Measurements from ENCODE around the gene SLAMF7.
"Not testable (repeated sequence)": the region's sequence is repeated elsewhere in the genome, so short reads cannot be mapped to it uniquely, and the experiment has no call there.

SLAMF7 gene, protein sequence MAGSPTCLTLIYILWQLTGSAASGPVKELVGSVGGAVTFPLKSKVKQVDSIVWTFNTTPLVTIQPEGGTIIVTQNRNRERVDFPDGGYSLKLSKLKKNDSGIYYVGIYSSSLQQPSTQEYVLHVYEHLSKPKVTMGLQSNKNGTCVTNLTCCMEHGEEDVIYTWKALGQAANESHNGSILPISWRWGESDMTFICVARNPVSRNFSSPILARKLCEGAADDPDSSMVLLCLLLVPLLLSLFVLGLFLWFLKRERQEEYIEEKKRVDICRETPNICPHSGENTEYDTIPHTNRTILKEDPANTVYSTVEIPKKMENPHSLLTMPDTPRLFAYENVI

GRCh38 chr1:160739098-160739511 lies at the start of gene SLAMF7:
Gene SLAMF7 (plus strand): TSS chr1:160739247. CDS start chr1:160739302, 55 bp downstream.
- Histone ChIP-seq H3K9me3 (no peaks in the 10 kb centered on the region), H3K27me3 (ENCODE audit: low read depth) (no peaks in the 10 kb centered on the region), H3K4me1 (no peaks in the 10 kb centered on the region), H3K4me3 (no peak within 1 kb of the TSS), H3K36me3 (replicated peaks) (no peaks in the 10 kb centered on the region)
- DNase-seq (ENCODE audit: low spot score in 2 of 2), result no peak
- in situ Hi-C loops (cut with MboI; ENCODE audit: low sequenced_read_pairs), result no loop called here

DNA sequence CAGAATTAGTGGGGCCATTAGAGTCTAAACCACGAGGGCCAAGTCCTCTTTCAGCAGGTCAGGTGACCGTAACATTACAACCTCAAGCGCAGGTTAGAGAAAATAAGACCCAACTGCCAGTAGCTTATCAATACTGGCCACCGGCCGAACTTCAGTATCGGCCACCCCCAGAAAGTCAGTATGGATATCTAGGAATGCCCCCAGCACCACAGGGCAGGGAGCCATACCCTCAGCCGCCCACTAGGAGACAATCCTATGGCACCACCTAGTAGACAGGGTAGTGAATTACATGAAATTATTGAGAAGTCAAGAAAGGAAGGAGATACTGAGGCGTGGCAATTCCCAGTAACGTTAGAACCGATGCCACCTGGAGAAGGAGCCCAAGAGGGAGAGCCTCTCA lies 46.7 kb upstream of the SLAMF7 start:
- H3K4me3 ChIP-seq; H3K4me1 ChIP-seq; H3K36me3 ChIP-seq (replicated peaks); in situ Hi-C loops (cut with MboI; ENCODE audit: low sequenced_read_pairs); H3K27me3 ChIP-seq (ENCODE audit: low read depth); H3K9me3 ChIP-seq: not testable (repeated sequence)
- DNase-seq (ENCODE audit: low spot score in 2 of 2), result peak in 1 of 2 experiments; percentile 13

DNA sequence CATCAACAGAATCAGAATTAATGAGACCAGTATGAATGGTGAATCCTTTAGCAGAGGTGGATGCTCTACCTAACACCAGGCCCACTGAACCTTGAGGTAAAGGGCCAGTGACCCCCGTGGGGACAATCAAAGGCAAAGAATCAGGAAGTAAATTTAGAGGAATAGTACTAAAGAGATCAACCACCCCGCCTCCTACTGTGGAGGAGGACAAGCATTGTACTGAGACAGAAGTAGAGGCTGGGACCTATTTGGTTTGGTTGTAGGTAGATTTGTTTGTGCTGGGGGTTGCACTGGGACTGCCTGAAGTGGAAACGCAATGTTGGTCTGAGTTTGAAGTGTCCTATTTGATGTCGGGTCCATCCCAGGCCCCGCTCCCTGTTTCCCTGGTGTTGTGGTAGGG lies 36.9 kb upstream of the SLAMF7 start:
- H3K4me1 ChIP-seq, result no peaks in the 10 kb centered on the region

GRCh38 chr1:160704250-160704649 lies 34.8 kb upstream of the SLAMF7 start:
- DNase-seq (ENCODE audit: low spot score in 2 of 2), result no peak
- Histone ChIP-seq H3K4me3 (no peak overlapping the region), H3K36me3 (replicated peaks) (no peaks in the 10 kb centered on the region), H3K27me3 (ENCODE audit: low read depth) (peaks cover 3% of the 10 kb centered on the region; the same call in 1 of the 2 replicates), H3K9me3 (no peaks in the 10 kb centered on the region), H3K4me1 (no peaks in the 10 kb centered on the region)
- in situ Hi-C loops (cut with MboI; ENCODE audit: low sequenced_read_pairs), result no loop called here

More for the DNA sequence above, 36.9 kb upstream of the SLAMF7 start:
- in situ Hi-C loops (cut with MboI; ENCODE audit: low sequenced_read_pairs), result no loop called here
- Histone ChIP-seq H3K9me3 (no peaks in the 10 kb centered on the region), H3K36me3 (replicated peaks) (no peaks in the 10 kb centered on the region), H3K4me3 (no peak overlapping the region), H3K27me3 (ENCODE audit: low read depth) (peaks cover 3% of the 10 kb centered on the region; the same call in 1 of the 2 replicates)
- no peak for DNase-seq (ENCODE audit: low spot score in 2 of 2)

DNA sequence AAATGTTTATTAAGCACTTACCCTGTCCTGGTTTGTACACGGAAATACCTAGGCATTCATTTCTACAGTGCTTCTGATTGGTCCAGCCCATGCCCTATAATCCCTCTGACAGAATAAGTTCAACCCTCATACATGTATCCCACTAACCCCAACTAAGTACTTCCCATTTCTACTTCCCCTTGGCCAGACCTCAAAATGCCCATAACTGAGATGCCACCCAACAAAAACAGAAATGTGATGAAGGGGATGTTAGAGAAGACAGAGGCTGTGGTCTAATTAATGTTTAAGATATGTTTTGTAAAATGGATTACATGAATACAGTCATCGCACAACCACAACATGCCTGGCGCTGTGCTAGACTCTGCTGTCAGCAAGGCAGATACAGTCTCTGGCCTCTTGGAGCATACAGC lies 33.8 kb upstream of the SLAMF7 start:
- H3K4me1 ChIP-seq; H3K4me3 ChIP-seq; H3K27me3 ChIP-seq (ENCODE audit: low read depth); H3K9me3 ChIP-seq; DNase-seq (ENCODE audit: low spot score in 2 of 2); in situ Hi-C loops (cut with MboI; ENCODE audit: low sequenced_read_pairs); H3K36me3 ChIP-seq (replicated peaks): not testable (repeated sequence)

DNA sequence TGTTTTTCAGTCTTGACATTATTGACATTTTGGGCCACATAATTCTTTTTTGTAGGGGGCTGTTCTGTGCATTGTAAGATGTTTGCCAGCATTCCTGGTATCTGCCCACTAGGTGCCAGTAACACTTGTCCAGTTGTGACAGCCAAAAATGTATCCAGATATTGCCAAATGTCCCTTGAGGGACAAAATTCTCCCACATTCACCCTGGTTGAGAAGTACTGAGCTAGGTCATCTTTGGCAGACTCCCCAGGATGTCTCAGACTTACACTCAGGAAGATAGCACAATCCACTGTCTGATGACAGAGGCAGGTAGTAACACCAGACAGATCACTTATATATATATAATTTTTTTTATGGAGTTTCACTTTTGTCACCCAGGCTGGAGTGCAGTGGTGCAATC lies 33.3 kb upstream of the SLAMF7 start:
- H3K27me3 ChIP-seq (ENCODE audit: low read depth), result peaks cover 3% of the 10 kb centered on the region; the same call in 1 of the 2 replicates
- no peaks in the 10 kb centered on the region for H3K4me1 ChIP-seq

DNA sequence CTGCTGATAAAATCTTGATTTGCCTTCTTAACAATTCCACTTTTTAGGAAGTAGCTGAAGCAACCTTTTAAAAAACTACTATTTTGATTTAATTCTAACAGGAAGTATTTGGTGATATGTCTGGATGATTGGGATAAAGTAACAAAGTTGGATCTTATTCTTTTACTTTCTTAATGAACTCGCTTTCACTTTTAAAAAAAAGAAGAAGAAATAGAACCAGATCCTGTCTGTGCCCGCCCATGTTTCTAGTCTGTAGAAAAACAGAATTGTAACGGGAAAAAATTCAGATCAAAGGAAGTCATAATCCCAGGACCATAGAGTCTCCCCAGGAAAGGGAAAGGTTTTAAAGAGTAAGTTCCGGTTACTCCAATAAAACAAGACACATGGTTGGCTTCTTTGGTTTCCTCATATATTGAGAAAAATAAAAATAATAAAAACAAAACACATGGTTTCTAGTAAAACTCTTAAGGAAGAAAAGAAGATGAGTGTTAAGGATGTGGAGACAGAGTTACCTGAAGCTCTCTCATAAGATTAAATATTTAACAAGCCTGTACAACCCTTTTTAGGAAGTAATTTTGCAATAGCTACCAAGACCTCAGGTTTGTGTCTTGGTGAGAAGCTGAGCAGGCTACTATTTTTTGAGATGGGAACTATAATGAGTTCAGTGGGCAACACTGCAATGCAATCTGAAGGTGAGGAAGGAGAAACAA lies 32.4 kb upstream of the SLAMF7 start:
- H3K4me1 ChIP-seq, result no peaks in the 10 kb centered on the region
- in situ Hi-C loops (cut with MboI; ENCODE audit: low sequenced_read_pairs), result no loop called here
- peaks cover 3% of the 10 kb centered on the region; the same call in 1 of the 2 replicates for H3K27me3 ChIP-seq (ENCODE audit: low read depth)
- H3K4me3 ChIP-seq, result no peak overlapping the region
- no peaks in the 10 kb centered on the region for H3K36me3 ChIP-seq (replicated peaks)
- DNase-seq (ENCODE audit: low spot score in 2 of 2), result no peak
- H3K9me3 ChIP-seq, result no peaks in the 10 kb centered on the region

More for the DNA sequence above, 33.3 kb upstream of the SLAMF7 start:
- DNase-seq (ENCODE audit: low spot score in 2 of 2), result no peak
- Histone ChIP-seq H3K36me3 (replicated peaks) (no peaks in the 10 kb centered on the region), H3K9me3 (no peaks in the 10 kb centered on the region), H3K4me3 (no peak overlapping the region)
- in situ Hi-C loops (cut with MboI; ENCODE audit: low sequenced_read_pairs), result no loop called here

DNA sequence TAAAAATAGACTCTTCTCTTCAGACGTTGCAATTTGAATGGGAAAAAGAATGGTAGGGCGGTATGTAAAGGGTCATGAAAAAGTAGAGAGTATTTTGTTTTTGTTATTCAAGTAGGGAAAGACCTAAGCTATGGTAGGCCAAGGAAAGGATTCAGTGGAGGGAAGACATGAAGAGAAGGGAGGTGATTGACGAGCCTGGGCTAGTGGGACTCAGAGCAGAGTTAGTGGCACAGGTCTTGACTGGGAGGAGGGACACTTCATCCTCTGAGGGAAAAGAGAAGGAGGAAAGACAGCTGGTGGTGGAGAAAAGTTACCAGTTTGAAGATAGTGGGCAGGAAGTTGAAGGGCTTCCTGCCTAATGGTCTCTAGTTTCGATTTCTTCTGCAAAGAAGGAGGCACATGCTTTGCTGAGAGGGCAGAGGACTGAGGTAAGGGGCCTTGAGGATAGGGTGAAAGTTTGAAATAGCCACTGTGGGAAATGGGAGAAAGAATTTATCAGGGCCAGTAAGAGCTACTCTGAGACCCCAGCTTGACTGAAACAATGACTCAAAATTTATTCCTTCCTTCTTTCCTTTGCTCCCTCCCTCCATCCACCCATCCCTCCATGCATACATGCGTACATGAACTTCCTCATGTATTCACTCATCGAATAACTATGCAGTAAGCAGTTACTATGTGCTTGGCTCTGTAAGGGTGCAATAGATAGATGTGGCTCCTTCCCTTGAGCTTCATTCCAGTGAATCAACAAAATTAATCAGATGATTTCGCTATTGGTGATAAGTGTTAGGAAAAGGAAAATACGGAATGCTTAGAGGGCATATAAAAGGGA lies 31.6 kb upstream of the SLAMF7 start:
- Histone ChIP-seq H3K4me1 (no peaks in the 10 kb centered on the region), H3K36me3 (replicated peaks) (no peaks in the 10 kb centered on the region), H3K4me3 (no peak overlapping the region), H3K9me3 (no peaks in the 10 kb centered on the region), H3K27me3 (ENCODE audit: low read depth) (peaks cover 3% of the 10 kb centered on the region; the same call in 1 of the 2 replicates)
- in situ Hi-C loops (cut with MboI; ENCODE audit: low sequenced_read_pairs), result no loop called here
- DNase-seq (ENCODE audit: low spot score in 2 of 2), result no peak

GRCh38 chr1:160708118-160708517 lies 30.9 kb upstream of the SLAMF7 start:
- H3K4me1 ChIP-seq, result no peaks in the 10 kb centered on the region
- no peak overlapping the region for H3K4me3 ChIP-seq
- H3K36me3 ChIP-seq (replicated peaks), result no peaks in the 10 kb centered on the region
- no peak for DNase-seq (ENCODE audit: low spot score in 2 of 2)
- H3K9me3 ChIP-seq, result no peaks in the 10 kb centered on the region
- H3K27me3 ChIP-seq (ENCODE audit: low read depth), result peaks cover 3% of the 10 kb centered on the region; the same call in 1 of the 2 replicates
- in situ Hi-C loops (cut with MboI; ENCODE audit: low sequenced_read_pairs), result no loop called here

DNA sequence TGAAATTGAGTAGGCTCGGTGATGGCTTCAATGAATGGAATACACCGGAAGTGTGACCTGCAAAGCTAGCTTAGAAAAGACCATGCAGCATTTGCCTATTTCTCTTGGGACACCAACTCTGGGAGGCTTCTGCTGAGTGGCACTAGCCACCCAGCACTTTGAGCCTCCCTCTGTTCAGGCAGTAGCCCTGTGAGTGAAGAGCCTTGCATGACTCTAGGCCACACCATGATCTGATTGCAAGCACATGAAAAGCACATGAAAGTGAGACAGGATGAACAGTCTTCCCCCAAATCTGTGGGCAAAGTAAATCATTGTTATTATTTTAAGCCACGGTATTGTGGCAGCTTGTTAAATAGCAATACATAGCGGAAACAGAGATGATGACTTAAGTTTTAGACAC lies 30.2 kb upstream of the SLAMF7 start:
- Histone ChIP-seq H3K27me3 (ENCODE audit: low read depth) (peaks cover 3% of the 10 kb centered on the region; the same call in 1 of the 2 replicates), H3K36me3 (replicated peaks) (no peaks in the 10 kb centered on the region), H3K4me1 (no peaks in the 10 kb centered on the region), H3K9me3 (no peaks in the 10 kb centered on the region), H3K4me3 (no peak overlapping the region)
- DNase-seq (ENCODE audit: low spot score in 2 of 2), result no peak
- in situ Hi-C loops (cut with MboI; ENCODE audit: low sequenced_read_pairs), result no loop called here

DNA sequence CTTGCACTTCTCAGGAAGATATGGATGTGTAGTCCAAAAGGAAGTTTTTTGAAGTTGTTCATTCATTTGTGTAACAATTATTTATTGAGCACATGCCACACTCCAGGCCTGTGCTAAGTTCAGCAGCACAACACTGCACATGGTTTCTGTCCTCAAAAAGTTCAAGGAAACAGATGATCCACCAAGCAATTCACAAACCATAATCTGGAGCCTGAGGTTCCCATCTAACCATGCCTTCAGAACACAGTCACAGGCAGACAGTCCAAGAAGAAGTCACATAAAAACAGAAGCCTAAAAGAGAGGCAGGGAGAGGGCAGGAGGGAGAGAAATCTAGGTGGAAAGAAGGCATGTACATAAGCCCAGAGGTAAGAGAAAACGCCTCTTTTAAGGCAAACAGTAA lies 29.3 kb upstream of the SLAMF7 start:
- H3K4me3 ChIP-seq, result no peak overlapping the region
- no peaks in the 10 kb centered on the region for H3K36me3 ChIP-seq (replicated peaks)
- in situ Hi-C loops (cut with MboI; ENCODE audit: low sequenced_read_pairs), result no loop called here
- no peak for DNase-seq (ENCODE audit: low spot score in 2 of 2)
- peaks cover 3% of the 10 kb centered on the region; the same call in 1 of the 2 replicates for H3K27me3 ChIP-seq (ENCODE audit: low read depth)
- H3K4me1 ChIP-seq, result no peaks in the 10 kb centered on the region
- H3K9me3 ChIP-seq, result no peaks in the 10 kb centered on the region

DNA sequence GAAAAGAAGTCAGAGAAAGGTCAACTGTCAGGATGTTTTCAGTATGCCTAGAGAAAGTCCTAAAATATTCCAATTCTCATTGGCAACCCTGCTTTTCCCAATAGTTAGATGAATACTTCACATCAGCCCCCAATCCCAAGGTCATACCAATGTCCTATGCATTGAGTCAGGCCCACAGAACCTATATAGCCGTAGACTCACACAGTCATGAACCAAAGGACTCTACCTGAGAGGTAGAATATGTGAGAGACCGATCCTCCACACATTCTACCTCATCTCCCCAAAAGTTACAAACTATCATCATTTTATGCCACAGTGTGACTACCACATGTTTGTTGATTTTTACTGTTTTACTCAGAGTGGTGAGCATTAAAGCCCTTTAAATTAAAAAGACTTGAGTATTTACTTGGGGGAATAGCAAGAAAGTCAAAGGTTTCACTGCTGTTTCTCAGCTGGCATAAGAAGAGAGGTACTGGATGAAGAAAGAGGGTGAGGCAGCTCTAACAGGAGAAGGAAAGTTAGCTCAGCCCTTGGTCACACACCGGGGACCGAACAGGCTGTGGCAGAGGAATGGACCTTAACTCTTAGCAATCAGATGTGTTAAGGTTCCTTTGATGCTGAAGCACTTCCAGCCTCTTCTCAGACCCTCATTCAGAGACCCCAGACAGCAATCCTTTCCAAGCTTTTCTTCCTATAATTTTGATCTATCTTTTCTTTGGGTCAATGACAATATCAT lies 28.4 kb upstream of the SLAMF7 start:
- no peak overlapping the region for H3K4me3 ChIP-seq
- H3K36me3 ChIP-seq (replicated peaks), result no peaks in the 10 kb centered on the region
- H3K9me3 ChIP-seq, result no peaks in the 10 kb centered on the region
- DNase-seq (ENCODE audit: low spot score in 2 of 2), result no peak
- no peaks in the 10 kb centered on the region for H3K4me1 ChIP-seq
- in situ Hi-C loops (cut with MboI; ENCODE audit: low sequenced_read_pairs), result no loop called here
- no peaks in the 10 kb centered on the region for H3K27me3 ChIP-seq (ENCODE audit: low read depth)

- in situ Hi-C loops (cut with MboI; ENCODE audit: low sequenced_read_pairs), result no loop called here
- no peaks in the 10 kb centered on the region; the same call in 1 of the 2 replicates for H3K9me3 ChIP-seq
- DNase-seq (ENCODE audit: low spot score in 2 of 2), result no peak
- no peaks in the 10 kb centered on the region for H3K27me3 ChIP-seq (ENCODE audit: low read depth)
- H3K4me1 ChIP-seq, result no peaks in the 10 kb centered on the region
- no peak overlapping the region for H3K4me3 ChIP-seq
- no peaks in the 10 kb centered on the region for H3K36me3 ChIP-seq (replicated peaks)
Observed at GRCh38 chr1:160711276-160711601, 27.8 kb upstream of the SLAMF7 start.
